SU-DHL-6 (cell line): ENCODE data around the gene CCDC110.

Source experiments
- H2AFZ ChIP-seq: fragments of 200-600 bp; sonication (generic); 2 replicates; pipeline ENCODE4 v1.6.1; 2014; ENCODE audit warnings: low read depth, mild to moderate bottlenecking, moderate library complexity, mixed read lengths, antibody characterized with exemption, low read length; ENCODE audit not compliant: severe bottlenecking
- H3F3A ChIP-seq: fragments of 200-600 bp; shearing (Covaris generic); 2 replicates; pipeline ENCODE4 v1.6.0; 2016; ENCODE audit warnings: antibody characterized with exemption, mild to moderate bottlenecking; ENCODE audit not compliant: insufficient read depth
- H3K27ac ChIP-seq: fragments of 200-600 bp; sonication (generic); 2 replicates; pipeline ENCODE4 v1.5.1; 2016; ENCODE audit warnings: low read depth, mild to moderate bottlenecking, low read length, moderate library complexity, mixed read lengths
- H3K27me3 ChIP-seq: fragments of 200-600 bp; sonication (generic), shearing (Covaris generic); 2 replicates; pipeline ENCODE4 v1.6.0; 2014; ENCODE audit warnings: mild to moderate bottlenecking, low read length
- H3K36me3 ChIP-seq: fragments of 200-600 bp; sonication (generic); 2 replicates; pipeline ENCODE4 v1.6.1; 2014; ENCODE audit warnings: mild to moderate bottlenecking, low read length, mixed read lengths
- H3K4me2 ChIP-seq: fragments of 300-600, 200-600 bp; shearing (Covaris generic), sonication (generic); 2 replicates; pipeline ENCODE4 v1.6.0; 2014; ENCODE audit warnings: low read length, low read depth, mild to moderate bottlenecking; ENCODE audit not compliant: poor library complexity, severe bottlenecking
- H3K4me3 ChIP-seq: fragments of 200-600 bp; sonication (generic); 2 replicates; pipeline ENCODE4 v1.5.1; 2014; ENCODE audit warnings: antibody characterized with exemption, low read length, mild to moderate bottlenecking, mixed read lengths; ENCODE audit not compliant: insufficient read depth, poor library complexity, severe bottlenecking
- H3K79me2 ChIP-seq: fragments of 200-600 bp; sonication (generic); 2 replicates; pipeline ENCODE4 v1.6.1; 2014; ENCODE audit warnings: mild to moderate bottlenecking, low read length, moderate library complexity; ENCODE audit not compliant: insufficient read depth
- H3K9ac ChIP-seq: fragments of 200-600 bp; sonication (generic); 2 replicates; pipeline ENCODE4 v1.7.0; 2014; ENCODE audit warnings: mild to moderate bottlenecking, low read length
- H3K9me2 ChIP-seq: fragments of 200-600 bp; sonication (generic); replicated peaks from 2 replicates; pipeline ENCODE4 v1.6.1; 2014; ENCODE audit warnings: low read length; ENCODE audit not compliant: insufficient read depth
- H3K9me3 ChIP-seq: fragments of 200-600 bp; sonication (generic); 2 replicates; pipeline ENCODE4 v1.6.1; 2014; ENCODE audit warnings: low read length, mixed read lengths; ENCODE audit not compliant: insufficient read depth
- H4K20me1 ChIP-seq: fragments of 200-600 bp; sonication (generic); 2 replicates; pipeline ENCODE4 v1.6.1; 2014; ENCODE audit warnings: low read depth, mild to moderate bottlenecking, antibody characterized with exemption, low read length, moderate library complexity, mixed read lengths
- CTCF ChIP-seq: fragments of 200-600 bp; sonication (generic); IDR thresholded peaks from one replicate; pipeline ENCODE4 v1.5.1; 2017; ENCODE audit warnings: antibody characterized with exemption, mild to moderate bottlenecking, low read length, moderate library complexity; ENCODE audit not compliant: insufficient read depth, poor library complexity, severe bottlenecking
- EZH2phosphoT487 ChIP-seq: fragments of 200-600 bp; sonication (generic), shearing (Covaris generic); conservative IDR thresholded peaks from 2 replicates; pipeline ENCODE4 v1.6.1; 2018; ENCODE audit warnings: mild to moderate bottlenecking, antibody characterized with exemption, low read length, moderate library complexity, mixed read lengths

Gene CCDC110

GRCh38 chr4:185411849-185412248 is 59.7 kb downstream of the CCDC110 start:
- Histone ChIP-seq H3K79me2 (no peaks in the 10 kb centered on the region), H3K27ac (no peak overlapping the region), H3K9me2 (no peaks in the 10 kb centered on the region), H3K27me3 (no peaks in the 10 kb centered on the region), H3K36me3 (peaks cover 21% of the 10 kb centered on the region), H3F3A (0 out of 2 replicates have a peak, but pooled peaks cover 7% of the 10 kb centered on the region), H4K20me1 (no peaks in the 10 kb centered on the region), H3K9ac (no peak overlapping the region), H3K9me3 (no peaks in the 10 kb centered on the region), H3K4me2 (no peak overlapping the region), H3K4me3 (no peak overlapping the region), H2AFZ (no peak overlapping the region)
- TF ChIP-seq EZH2phosphoT487 (no peak), CTCF (no peak)

- Histone ChIP-seq H2AFZ (no peak overlapping the region), H3K36me3 (peaks cover 7% of the 10 kb centered on the region), H3K79me2 (no peaks in the 10 kb centered on the region), H4K20me1 (no peaks in the 10 kb centered on the region), H3K4me3 (no peak overlapping the region), H3K9me2 (no peaks in the 10 kb centered on the region), H3K9ac (no peak overlapping the region), H3K27me3 (no peaks in the 10 kb centered on the region), H3K9me3 (no peaks in the 10 kb centered on the region), H3F3A (0 out of 2 replicates have a peak, but pooled peaks cover 7% of the 10 kb centered on the region), H3K27ac (no peak overlapping the region), H3K4me2 (no peak overlapping the region)
- TF ChIP-seq EZH2phosphoT487 (no peak), CTCF (no peak)
These were observed 63.1 kb downstream of the CCDC110 start for GRCh38 chr4:185408432-185408831.

- no peak overlapping the region for H3K9ac ChIP-seq
- no peaks in the 10 kb centered on the region for H4K20me1 ChIP-seq
- H2AFZ ChIP-seq, result no peak overlapping the region
- H3K79me2 ChIP-seq, result no peaks in the 10 kb centered on the region
- H3K4me2 ChIP-seq, result no peak overlapping the region
- TF ChIP-seq CTCF (no peak), EZH2phosphoT487 (no peak)
- no peaks in the 10 kb centered on the region for H3K9me3 ChIP-seq
- H3K36me3 ChIP-seq, result peaks cover 11% of the 10 kb centered on the region; the same call in 1 of the 2 replicates
- 0 out of 2 replicates have a peak, but pooled peaks cover 3% of the 10 kb centered on the region for H3F3A ChIP-seq
- no peaks in the 10 kb centered on the region for H3K27me3 ChIP-seq
- H3K27ac ChIP-seq, result no peak overlapping the region
- H3K4me3 ChIP-seq, result no peak overlapping the region
- no peaks in the 10 kb centered on the region for H3K9me2 ChIP-seq
These were observed 66.1 kb downstream of the CCDC110 start for GRCh38 chr4:185405296-185405999.
